ENCODE results near the gene TCEAL5. TPM values are rescaled to one million over a fixed set of nuclear protein-coding genes. Genes with fewer than 3 reads are reported as not detected.
A peak's percentile ranks its signal among the peaks of the same experiment; 100 is the strongest.
"Not testable (repeated sequence)": the region's sequence is repeated elsewhere in the genome, so short reads cannot be mapped to it uniquely, and the experiment has no call there.

Gene TCEAL5
- total RNA-seq, 4 donors from 2014 or later, result not detected

DNA sequence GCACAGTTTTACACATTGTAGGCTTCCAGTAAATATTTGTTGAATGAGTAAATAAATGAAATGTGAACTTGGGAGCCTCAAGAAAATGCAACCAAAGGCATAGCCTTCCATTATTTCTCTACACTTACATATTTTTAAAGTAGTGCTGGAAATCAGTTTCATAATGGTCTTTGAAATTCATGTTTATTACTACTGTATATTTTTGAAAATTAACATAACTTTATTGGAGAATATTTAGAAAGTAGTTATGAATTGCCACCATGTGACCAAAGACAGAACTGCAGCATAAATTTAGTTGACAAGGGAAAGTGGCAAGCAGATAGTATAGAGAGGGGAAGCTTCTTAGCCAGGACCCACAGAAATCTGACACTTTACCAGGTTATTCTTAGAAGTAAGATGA is 28.0 kb downstream of the TCEAL5 start:
- Histone ChIP-seq H3K4me3 (no peak overlapping the region), H3K36me3 (no peaks in the 10 kb centered on the region), H3K9me3 (no peaks in the 10 kb centered on the region), H3K4me1 (no peaks in the 10 kb centered on the region), H3K27me3 (no peaks in the 10 kb centered on the region), H3K27ac (no peak overlapping the region)
- no peak for DNase-seq
- no peak for TF ChIP-seq POLR2A (IDR thresholded peaks at IDR 0.05)
- TF ChIP-seq, protein P1, sequence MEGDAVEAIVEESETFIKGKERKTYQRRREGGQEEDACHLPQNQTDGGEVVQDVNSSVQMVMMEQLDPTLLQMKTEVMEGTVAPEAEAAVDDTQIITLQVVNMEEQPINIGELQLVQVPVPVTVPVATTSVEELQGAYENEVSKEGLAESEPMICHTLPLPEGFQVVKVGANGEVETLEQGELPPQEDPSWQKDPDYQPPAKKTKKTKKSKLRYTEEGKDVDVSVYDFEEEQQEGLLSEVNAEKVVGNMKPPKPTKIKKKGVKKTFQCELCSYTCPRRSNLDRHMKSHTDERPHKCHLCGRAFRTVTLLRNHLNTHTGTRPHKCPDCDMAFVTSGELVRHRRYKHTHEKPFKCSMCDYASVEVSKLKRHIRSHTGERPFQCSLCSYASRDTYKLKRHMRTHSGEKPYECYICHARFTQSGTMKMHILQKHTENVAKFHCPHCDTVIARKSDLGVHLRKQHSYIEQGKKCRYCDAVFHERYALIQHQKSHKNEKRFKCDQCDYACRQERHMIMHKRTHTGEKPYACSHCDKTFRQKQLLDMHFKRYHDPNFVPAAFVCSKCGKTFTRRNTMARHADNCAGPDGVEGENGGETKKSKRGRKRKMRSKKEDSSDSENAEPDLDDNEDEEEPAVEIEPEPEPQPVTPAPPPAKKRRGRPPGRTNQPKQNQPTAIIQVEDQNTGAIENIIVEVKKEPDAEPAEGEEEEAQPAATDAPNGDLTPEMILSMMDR (IDR thresholded peaks at IDR 0.05), result peak in 4 of 6 experiments; percentile 13 to 42 (median 36)

DNA sequence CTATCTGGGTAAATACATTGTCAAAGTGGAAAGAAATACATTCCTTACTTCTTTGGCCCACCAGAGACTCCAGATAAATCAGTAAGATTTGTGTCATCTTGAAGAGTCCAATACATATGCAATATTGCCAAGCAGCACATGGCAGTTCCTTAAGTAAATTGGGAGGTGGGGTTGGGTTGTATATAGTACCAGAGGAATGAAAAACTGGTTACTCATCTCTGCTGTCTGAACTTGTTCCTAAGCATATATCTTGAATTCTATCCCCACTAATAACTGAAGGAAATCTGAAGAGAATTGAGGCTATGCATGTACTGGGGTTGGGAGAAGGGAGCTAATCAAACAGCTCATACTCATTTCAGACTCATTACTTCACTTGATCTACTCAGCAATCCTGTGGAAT is 36.4 kb downstream of the TCEAL5 start:
- no peak for DNase-seq
- TF ChIP-seq POLR2A (IDR thresholded peaks at IDR 0.05), result no peak
- TF ChIP-seq, protein P1 (IDR thresholded peaks at IDR 0.05), result no peak
- H3K4me3 ChIP-seq, result no peak overlapping the region
- no peaks in the 10 kb centered on the region for H3K4me1 ChIP-seq
- H3K27ac ChIP-seq, result no peak overlapping the region
- no peaks in the 10 kb centered on the region for H3K27me3 ChIP-seq
- no peaks in the 10 kb centered on the region for H3K9me3 ChIP-seq
- no peaks in the 10 kb centered on the region for H3K36me3 ChIP-seq

GRCh38 chrX:103236296-103236695 is 40.3 kb downstream of the TCEAL5 start:
- TF ChIP-seq, protein P1 (IDR thresholded peaks at IDR 0.05), result no peak
- TF ChIP-seq POLR2A (IDR thresholded peaks at IDR 0.05), result no peak
- H3K27ac ChIP-seq, result no peak overlapping the region
- DNase-seq, result no peak

DNA sequence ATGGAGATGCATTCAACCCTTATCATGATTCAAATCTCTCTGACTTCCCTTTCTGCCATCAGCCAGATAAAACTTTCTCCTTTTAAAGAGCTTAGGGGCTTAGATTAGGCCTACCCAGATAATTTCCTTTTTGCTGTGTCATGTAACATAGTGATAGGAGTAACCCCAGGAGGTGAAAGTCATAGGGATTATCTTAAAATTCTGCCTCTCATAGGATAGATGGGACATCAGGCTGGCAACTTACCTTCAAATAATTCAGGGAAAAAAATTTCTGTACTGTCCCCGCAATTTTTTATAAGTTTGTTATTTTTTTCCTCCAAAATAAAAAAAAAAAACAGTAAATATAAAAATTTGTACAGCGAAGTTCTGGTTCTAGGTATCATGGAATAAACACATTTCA is 40.9 kb downstream of the TCEAL5 start:
- not testable (repeated sequence) for H3K36me3 ChIP-seq, H3K27ac ChIP-seq, H3K9me3 ChIP-seq, H3K4me3 ChIP-seq, DNase-seq, H3K27me3 ChIP-seq, H3K4me1 ChIP-seq

More at GRCh38 chrX:103236296-103236695, 40.3 kb downstream of the TCEAL5 start:
- Histone ChIP-seq H3K36me3 (no peaks in the 10 kb centered on the region), H3K9me3 (no peaks in the 10 kb centered on the region), H3K4me3 (no peak overlapping the region), H3K27me3 (no peaks in the 10 kb centered on the region), H3K4me1 (no peaks in the 10 kb centered on the region)

DNA sequence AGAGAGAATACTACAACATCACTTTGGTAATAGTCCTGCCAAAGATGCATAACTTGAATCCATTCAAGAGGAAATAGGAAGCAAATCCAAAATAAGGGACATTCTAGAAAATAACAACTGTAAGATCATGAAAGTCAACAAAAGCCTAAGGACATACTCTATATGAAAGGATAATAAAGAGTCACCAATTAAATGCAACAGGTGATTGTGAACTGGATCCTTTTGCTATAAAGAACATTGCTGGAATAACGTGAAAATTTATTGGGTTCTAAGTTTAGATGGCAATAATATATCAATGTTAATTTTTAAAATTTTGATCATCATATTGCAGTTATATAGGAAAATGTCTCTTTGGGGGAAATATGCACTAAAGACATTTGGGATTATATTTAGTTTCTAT is 41.7 kb downstream of the TCEAL5 start:
- Histone ChIP-seq H3K9me3 (no peaks in the 10 kb centered on the region), H3K4me1 (no peaks in the 10 kb centered on the region)

GRCh38 chrX:103233263-103233662 is 43.3 kb downstream of the TCEAL5 start:
- H3K36me3 ChIP-seq, result no peaks in the 10 kb centered on the region
- no peak for DNase-seq
- no peaks in the 10 kb centered on the region for H3K27me3 ChIP-seq
- no peak overlapping the region for H3K27ac ChIP-seq
- no peak overlapping the region for H3K4me3 ChIP-seq
- H3K4me1 ChIP-seq, result no peaks in the 10 kb centered on the region
- H3K9me3 ChIP-seq, result no peaks in the 10 kb centered on the region
- TF ChIP-seq POLR2A (IDR thresholded peaks at IDR 0.05), result no peak
- TF ChIP-seq, protein P1 (IDR thresholded peaks at IDR 0.05), result no peak

More for the DNA sequence above, 41.7 kb downstream of the TCEAL5 start:
- DNase-seq, result no peak
- TF ChIP-seq, protein P1 (IDR thresholded peaks at IDR 0.05), result no peak
- TF ChIP-seq POLR2A (IDR thresholded peaks at IDR 0.05), result no peak
- no peaks in the 10 kb centered on the region for H3K27me3 ChIP-seq
- H3K4me3 ChIP-seq, result no peak overlapping the region
- H3K27ac ChIP-seq, result no peak overlapping the region
- H3K36me3 ChIP-seq, result no peaks in the 10 kb centered on the region

GRCh38 chrX:103225918-103226317 is 50.6 kb downstream of the TCEAL5 start:
- DNase-seq, H3K4me3 ChIP-seq, H3K9me3 ChIP-seq, H3K27me3 ChIP-seq, H3K27ac ChIP-seq, H3K4me1 ChIP-seq, H3K36me3 ChIP-seq: not testable (repeated sequence)
